CD4-positive, alpha-beta memory T cell (primary cell): ENCODE results near the gene MRPL44. TPM values are rescaled to one million over a fixed set of nuclear protein-coding genes. Genes with fewer than 3 reads are reported as not detected.

Experiments used
- CTCF ChIA-PET: fragments of 350-600 bp; sonication (Branson Sonifier 250); formaldehyde crosslinking; loops from one replicate; lab custom pipeline; 2021; ENCODE audit warnings: inconsistent platforms; ENCODE audit not compliant: partially characterized antibody; lab: Charles Lee
- POLR2A ChIA-PET: fragments of 350-600 bp; sonication (Branson Sonifier 250); formaldehyde crosslinking; loops from one replicate; lab custom pipeline; 2021; ENCODE audit not compliant: partially characterized antibody; lab: Charles Lee
- DNase-seq, 5 donors: peaks; one replicate each; pipeline versions ENCODE4 v3.0.0 to v3.0.0-alpha.2; 2020 to 2022; ENCODE audit warnings: mixed read lengths in 1 of 5
- H3K27ac ChIP-seq: one replicate; pipeline ENCODE4 v1.7.0; 2013; ENCODE audit warnings: low read depth, low read length
- H3K27me3 ChIP-seq: 2 replicates; pipeline ENCODE4 v1.7.0; 2013; ENCODE audit warnings: mild to moderate bottlenecking, low read length, moderate library complexity; ENCODE audit not compliant: insufficient read depth
- H3K36me3 ChIP-seq: 2 replicates; pipeline ENCODE4 v1.7.0; 2013; ENCODE audit warnings: mild to moderate bottlenecking, low read length, moderate library complexity; ENCODE audit not compliant: insufficient read depth
- H3K4me1 ChIP-seq: 2 replicates; pipeline ENCODE4 v1.7.0; 2013; ENCODE audit warnings: mild to moderate bottlenecking, low read length, moderate library complexity; ENCODE audit not compliant: insufficient read depth
- H3K4me3 ChIP-seq, 2 donors: one replicate each; pipeline ENCODE4 v1.7.0; 2013; ENCODE audit warnings: low read length in 2 of 2, mild to moderate bottlenecking in 1 of 2
- H3K9me3 ChIP-seq, 2 donors: one replicate each; pipeline ENCODE4 v1.7.0; 2013; ENCODE audit warnings: low read length in 2 of 2, control low read depth in 1 of 2; ENCODE audit not compliant: control insufficient read depth in 1 of 2
- H3K27ac Mint-ChIP-seq, 7 donors: one replicate each; pipeline ENCODE4 v1.8.0; 2020 to 2021; ENCODE audit warnings: mixed read lengths in 7 of 7, mild to moderate bottlenecking in 6 of 7, inconsistent platforms in 3 of 7, moderate library complexity in 3 of 7
- H3K27me3 Mint-ChIP-seq, 2 donors: one replicate each; pipeline ENCODE4 v1.8.0; 2020 to 2021; ENCODE audit warnings: mixed read lengths in 2 of 2
- H3K36me3 Mint-ChIP-seq, 2 donors: one replicate each; pipeline ENCODE4 v1.8.0; 2020 to 2021; ENCODE audit warnings: mixed read lengths in 2 of 2, inconsistent platforms in 1 of 2, mild to moderate bottlenecking in 1 of 2
- H3K4me1 Mint-ChIP-seq, 4 donors: one replicate each; pipeline ENCODE4 v1.8.0; 2020 to 2021; ENCODE audit warnings: mixed read lengths in 4 of 4, mild to moderate bottlenecking in 1 of 4
- H3K4me3 Mint-ChIP-seq, 8 donors: one replicate each; pipeline ENCODE4 v1.8.0; 2020 to 2021; ENCODE audit warnings: mixed read lengths in 8 of 8, mild to moderate bottlenecking in 7 of 8, moderate library complexity in 6 of 8, inconsistent platforms in 3 of 8
- H3K9me3 Mint-ChIP-seq, 8 donors: one replicate each; pipeline ENCODE4 v1.8.0; 2020 to 2021; ENCODE audit warnings: mixed read lengths in 8 of 8, mild to moderate bottlenecking in 5 of 8, inconsistent platforms in 3 of 8, moderate library complexity in 1 of 8
- intact Hi-C: fragments of 100-400 bp; cut with micrococcal nuclease; formaldehyde crosslinking; loops from one replicate; pipeline ENCODE4 v1.15.1; 2023
- polyA plus RNA-seq, 2 donors: library from polyadenylated mRNA; unstranded; fragments of 300-500 nt; fragmentation: Illumina TruSeq; gene quantifications; one replicate each; pipeline ENCODE4 v1.2.3, GENCODE V29; 2021
- total RNA-seq, 2 experiments: library from RNA; stranded (reverse); gene quantifications; one replicate each; pipeline ENCODE4 v1.2.3, GENCODE V29; 2021

The MRPL44 gene
- total and polyA plus RNA-seq, 4 experiments from 2014 or later: 20.1 to 45.2 (median 24.3) TPM

DNA sequence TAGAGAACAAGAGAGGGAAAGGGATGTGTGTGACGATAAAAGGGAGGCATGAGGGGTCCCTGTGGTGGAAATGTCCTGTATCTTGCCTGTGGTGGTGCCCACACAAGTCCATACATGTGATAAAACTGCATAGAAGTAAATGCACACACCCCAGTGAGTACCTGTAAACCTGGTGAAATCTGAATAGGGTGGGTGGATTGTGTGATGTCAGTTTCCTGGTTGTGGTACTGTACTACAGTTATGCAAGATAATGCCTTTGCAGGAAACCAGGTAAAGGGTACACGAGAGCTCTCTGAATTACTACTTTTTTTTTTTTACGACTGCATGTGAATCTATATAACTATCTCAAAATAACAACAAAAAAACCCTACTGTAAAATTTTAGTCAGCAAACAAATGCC, 59.7 kb downstream of the MRPL44 start:
- no peak overlapping the region for H3K27ac Mint-ChIP-seq
- H3K4me1 Mint-ChIP-seq: peaks cover 2 to 14% (median 9%) of the 10 kb centered on the region in 4 donors
- Histone ChIP-seq H3K9me3 (no peaks in the 10 kb centered on the region), H3K4me3 (no peak overlapping the region), H3K27me3 (no peaks in the 10 kb centered on the region), H3K4me1 (no peaks in the 10 kb centered on the region), H3K36me3 (no peaks in the 10 kb centered on the region), H3K27ac (no peak overlapping the region)
- intact Hi-C loops: no loop called here
- no peak overlapping the region for H3K4me3 Mint-ChIP-seq
- peaks cover 0 to 2% (median 0%) of the 10 kb centered on the region in 8 donors for H3K9me3 Mint-ChIP-seq
- no peak for DNase-seq
- H3K27me3 Mint-ChIP-seq: peaks cover 0 to 1% of the 10 kb centered on the region in 2 donors
- ChIA-PET CTCF (interaction anchor here (1.6 kb wide), 1 partner anchor 47 kb away, joined by 4 read pairs; no protein-coding TSS in a partner anchor), POLR2A (no interaction called here)
- H3K36me3 Mint-ChIP-seq: no peaks in the 10 kb centered on the region

Other genes starting within 250 kb of the MRPL44 start
- gene AP1S3, start 119.9 kb upstream of the MRPL44 start, total RNA-seq: 1 to 10 TPM in 1 of 2 experiments, under 1 TPM in 1; 0.96 to 1.1 TPM
- 1 to 10 TPM; 1.3 to 2.6 TPM for gene AP1S3, start 119.9 kb upstream of the MRPL44 start, polyA plus RNA-seq
- gene WDFY1, start 12.1 kb upstream of the MRPL44 start, total RNA-seq: 10 to 100 TPM; 31.5 to 37.7 TPM
- 10 to 100 TPM; 26.5 to 30.9 TPM for gene WDFY1, start 12.1 kb upstream of the MRPL44 start, polyA plus RNA-seq
- 1 to 10 TPM in 1 of 2 experiments, under 1 TPM in 1; 0.47 to 1.0 TPM for gene SERPINE2, start 81.8 kb downstream of the MRPL44 start, total RNA-seq
- gene SERPINE2, start 81.8 kb downstream of the MRPL44 start, polyA plus RNA-seq: 1 to 10 TPM; 1.5 to 2.0 TPM